Smooth muscle cell of the coronary artery (primary cell): ENCODE measurements around the gene GRIP1. TPM values are rescaled to one million over a fixed set of nuclear protein-coding genes. Genes with fewer than 3 reads are reported as not detected.

Experiments used
- total RNA-seq: library from RNA; depleted of rRNA; stranded (reverse); fragments of >200 nt; gene quantifications from 2 replicates; pipeline ENCODE4 v1.2.3, GENCODE V29; 2014; ENCODE audit warnings: low replicate concordance

GRIP1 gene
- total RNA-seq = 0.23 and 1.8 TPM in 2 replicates

GRCh38 chr12:66678338-66679275 is at the start of gene GRIP1:
Gene GRIP1, minus strand, starts transcription at chr12:66679076. Its CDS starts 172 bp downstream, at chr12:66678904.

GRCh38 chr12:66301944-66302826 is 376.7 kb downstream of the GRIP1 start, which contains the start of gene HELB:
Gene HELB, plus strand, starts transcription at chr12:66302493. Its CDS starts 111 bp downstream, at chr12:66302604.

